Testis (tissue), 2 donors: ENCODE data around the gene ATP13A1.

Experiments used
- POLR2A ChIP-seq: fragments of 450-650 bp; IDR thresholded peaks from one replicate; pipeline ENCODE4 v1.6.1; 2017; ENCODE audit warnings: antibody characterized with exemption, mild to moderate bottlenecking, moderate library complexity
- TF ChIP-seq, protein P1 (sequence below), 3 experiments: fragments of 450-650 bp in 2 of 3; fragments of 200-600 bp in 1 of 3; sonication (generic) in 1 of 3; IDR thresholded peaks; one replicate each; pipeline ENCODE4 v1.5.1; 2016 to 2019; ENCODE audit warnings: antibody characterized with exemption in 3 of 3, mild to moderate bottlenecking in 2 of 3, moderate library complexity in 1 of 3

DNA sequence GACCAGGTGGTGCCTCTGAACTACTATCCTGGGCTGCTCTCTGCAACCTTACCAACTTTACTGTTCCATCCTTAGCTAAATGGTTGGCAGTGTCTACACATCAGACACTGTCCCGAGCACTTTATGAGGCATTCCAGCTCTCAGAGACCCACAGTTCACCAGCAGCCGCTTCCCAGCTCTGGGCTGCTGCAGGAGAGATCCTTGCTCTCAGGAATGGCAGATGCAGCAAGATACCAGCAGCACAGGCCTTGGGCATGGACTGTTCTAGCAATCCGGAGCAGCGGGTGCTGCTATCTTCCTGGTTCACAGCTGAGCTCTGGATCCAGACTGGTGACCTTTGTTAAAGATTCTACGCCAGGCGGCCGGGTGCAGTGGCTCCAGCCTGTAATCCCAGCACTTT is 32.1 kb downstream of the ATP13A1 start:
- TF ChIP-seq, protein P1, sequence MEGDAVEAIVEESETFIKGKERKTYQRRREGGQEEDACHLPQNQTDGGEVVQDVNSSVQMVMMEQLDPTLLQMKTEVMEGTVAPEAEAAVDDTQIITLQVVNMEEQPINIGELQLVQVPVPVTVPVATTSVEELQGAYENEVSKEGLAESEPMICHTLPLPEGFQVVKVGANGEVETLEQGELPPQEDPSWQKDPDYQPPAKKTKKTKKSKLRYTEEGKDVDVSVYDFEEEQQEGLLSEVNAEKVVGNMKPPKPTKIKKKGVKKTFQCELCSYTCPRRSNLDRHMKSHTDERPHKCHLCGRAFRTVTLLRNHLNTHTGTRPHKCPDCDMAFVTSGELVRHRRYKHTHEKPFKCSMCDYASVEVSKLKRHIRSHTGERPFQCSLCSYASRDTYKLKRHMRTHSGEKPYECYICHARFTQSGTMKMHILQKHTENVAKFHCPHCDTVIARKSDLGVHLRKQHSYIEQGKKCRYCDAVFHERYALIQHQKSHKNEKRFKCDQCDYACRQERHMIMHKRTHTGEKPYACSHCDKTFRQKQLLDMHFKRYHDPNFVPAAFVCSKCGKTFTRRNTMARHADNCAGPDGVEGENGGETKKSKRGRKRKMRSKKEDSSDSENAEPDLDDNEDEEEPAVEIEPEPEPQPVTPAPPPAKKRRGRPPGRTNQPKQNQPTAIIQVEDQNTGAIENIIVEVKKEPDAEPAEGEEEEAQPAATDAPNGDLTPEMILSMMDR (IDR thresholded peaks at IDR 0.05): no peak
- no peak for TF ChIP-seq POLR2A
